ENCODE results near the gene NCKAP5.

The NCKAP5 gene

GRCh38 chr2:132677661-132678060 is 890.6 kb downstream of the NCKAP5 start:
- DNase-seq = no peak

- no peak for DNase-seq
These were observed 891.3 kb downstream of the NCKAP5 start for GRCh38 chr2:132676999-132677398.

- DNase-seq = no peak
These were observed 897.0 kb downstream of the NCKAP5 start for GRCh38 chr2:132671151-132671835.

GRCh38 chr2:132670496-132671150 is 897.6 kb downstream of the NCKAP5 start:
- DNase-seq = no peak

- no peak for DNase-seq
These were observed 898.3 kb downstream of the NCKAP5 start, which contains the start of gene LYPD1 for GRCh38 chr2:132669908-132670495. LYPD1 (minus strand) TSS chr2:132670205; CDS start chr2:132669932, 273 bp downstream.

GRCh38 chr2:132668987-132669907 is 899.0 kb downstream of the NCKAP5 start:
- DNase-seq = no peak

GRCh38 chr2:132668189-132668823 is 900.0 kb downstream of the NCKAP5 start:
- no peak for DNase-seq

- no peak for DNase-seq
These were observed 900.6 kb downstream of the NCKAP5 start for GRCh38 chr2:132667706-132668105.

- no peak for DNase-seq
These were observed 902.7 kb downstream of the NCKAP5 start for GRCh38 chr2:132665401-132666140.

GRCh38 chr2:132664096-132664495 is 904.2 kb downstream of the NCKAP5 start:
- DNase-seq = no peak

GRCh38 chr2:132662732-132663131 is 905.5 kb downstream of the NCKAP5 start:
- DNase-seq = no peak

GRCh38 chr2:132659331-132659730 is 908.9 kb downstream of the NCKAP5 start:
- DNase-seq = no peak

GRCh38 chr2:132656266-132656975 is 911.8 kb downstream of the NCKAP5 start:
- no peak for DNase-seq

GRCh38 chr2:132654968-132655367 is 913.3 kb downstream of the NCKAP5 start:
- DNase-seq = no peak

- no peak for DNase-seq
These were observed 913.9 kb downstream of the NCKAP5 start for GRCh38 chr2:132654335-132654734.

- DNase-seq = no peak
These were observed 915.8 kb downstream of the NCKAP5 start for GRCh38 chr2:132652474-132652873.

GRCh38 chr2:132651115-132652045 is 916.9 kb downstream of the NCKAP5 start:
- DNase-seq = no peak

GRCh38 chr2:132646540-132647108 is 921.6 kb downstream of the NCKAP5 start:
- DNase-seq = no peak

GRCh38 chr2:132645722-132646539 is 922.3 kb downstream of the NCKAP5 start:
- no peak for DNase-seq

Data from activated naive CD4-positive, alpha-beta T cell treated with Interleukin-2 at 50 U/mL for 16 hours (primary cell).